Loucy (cell line): ENCODE results near the gene RNF169.
A peak's percentile ranks its signal among the peaks of the same experiment; 100 is the strongest.
"Not testable (repeated sequence)": the region's sequence is repeated elsewhere in the genome, so short reads cannot be mapped to it uniquely, and the experiment has no call there.

ENCODE experiments used
- H2AFZ ChIP-seq: fragments of 200-600 bp; sonication (generic); 2 replicates; pipeline ENCODE4 v1.6.0; 2016; ENCODE audit warnings: antibody characterized with exemption, mild to moderate bottlenecking, low read length, moderate library complexity
- H3F3A ChIP-seq: fragments of 200-600 bp; 2 replicates; pipeline ENCODE4 v1.6.0; 2016; ENCODE audit warnings: antibody characterized with exemption, low read depth, mild to moderate bottlenecking
- H3K27me3 ChIP-seq: fragments of 200-600 bp; sonication (generic); 2 replicates; pipeline ENCODE4 v1.6.1; 2014; ENCODE audit warnings: low read length, mild to moderate bottlenecking; ENCODE audit not compliant: insufficient read depth, poor library complexity, severe bottlenecking
- H3K36me3 ChIP-seq: fragments of 200-600 bp; sonication (generic); 2 replicates; pipeline ENCODE4 v1.6.1; 2016; ENCODE audit warnings: low read length; ENCODE audit not compliant: insufficient read depth
- H3K4me1 ChIP-seq: fragments of 200-600 bp; sonication (generic); 2 replicates; pipeline ENCODE4 v1.5.1; 2014; ENCODE audit warnings: low read length, mild to moderate bottlenecking; ENCODE audit not compliant: insufficient read depth, poor library complexity, severe bottlenecking
- H3K4me2 ChIP-seq: fragments of 200-600 bp; sonication (generic); 2 replicates; pipeline ENCODE4 v1.6.0; 2014; ENCODE audit warnings: antibody characterized with exemption, low read length, low read depth, mild to moderate bottlenecking; ENCODE audit not compliant: poor library complexity, severe bottlenecking
- H3K4me3 ChIP-seq: fragments of 200-600 bp; sonication (generic); 2 replicates; pipeline ENCODE4 v1.5.1; 2014; ENCODE audit warnings: low read length, mild to moderate bottlenecking, mixed read lengths; ENCODE audit not compliant: poor library complexity, severe bottlenecking
- H3K79me2 ChIP-seq: fragments of 200-600 bp; sonication (generic); 2 replicates; pipeline ENCODE4 v1.6.1; 2014; ENCODE audit warnings: low read length; ENCODE audit not compliant: insufficient read depth
- H3K9ac ChIP-seq: fragments of 200-600 bp; sonication (generic); 2 replicates; pipeline ENCODE4 v1.6.0; 2014; ENCODE audit warnings: mild to moderate bottlenecking, low read depth, low read length, moderate library complexity; ENCODE audit not compliant: poor library complexity, severe bottlenecking
- H3K9me2 ChIP-seq: fragments of 200-600 bp; sonication (generic); replicated peaks from 2 replicates; pipeline ENCODE4 v1.6.1; 2016; ENCODE audit warnings: low read depth, low read length, mixed read lengths
- H3K9me3 ChIP-seq: fragments of 200-600 bp; sonication (generic); 2 replicates; pipeline ENCODE4 v1.6.1; 2014; ENCODE audit warnings: mild to moderate bottlenecking, antibody characterized with exemption, low read length, low read depth; ENCODE audit not compliant: insufficient read depth
- H4K20me1 ChIP-seq: fragments of 200-600 bp; sonication (generic); 2 replicates; pipeline ENCODE4 v1.6.0; 2014; ENCODE audit warnings: antibody characterized with exemption, low read length, mild to moderate bottlenecking; ENCODE audit not compliant: insufficient read depth, poor library complexity, severe bottlenecking
- CTCF ChIP-seq: fragments of 200-600 bp; sonication (generic); conservative IDR thresholded peaks from 2 replicates; pipeline ENCODE4 v1.5.1; 2014; ENCODE audit warnings: mild to moderate bottlenecking, antibody characterized with exemption, low read length
- EZH2phosphoT487 ChIP-seq: fragments of 200-600 bp; IDR thresholded peaks from 2 replicates; pipeline ENCODE4 v1.6.1; 2018; ENCODE audit warnings: antibody characterized with exemption, mild to moderate bottlenecking, moderate library complexity, borderline replicate concordance

The RNF169 gene

DNA sequence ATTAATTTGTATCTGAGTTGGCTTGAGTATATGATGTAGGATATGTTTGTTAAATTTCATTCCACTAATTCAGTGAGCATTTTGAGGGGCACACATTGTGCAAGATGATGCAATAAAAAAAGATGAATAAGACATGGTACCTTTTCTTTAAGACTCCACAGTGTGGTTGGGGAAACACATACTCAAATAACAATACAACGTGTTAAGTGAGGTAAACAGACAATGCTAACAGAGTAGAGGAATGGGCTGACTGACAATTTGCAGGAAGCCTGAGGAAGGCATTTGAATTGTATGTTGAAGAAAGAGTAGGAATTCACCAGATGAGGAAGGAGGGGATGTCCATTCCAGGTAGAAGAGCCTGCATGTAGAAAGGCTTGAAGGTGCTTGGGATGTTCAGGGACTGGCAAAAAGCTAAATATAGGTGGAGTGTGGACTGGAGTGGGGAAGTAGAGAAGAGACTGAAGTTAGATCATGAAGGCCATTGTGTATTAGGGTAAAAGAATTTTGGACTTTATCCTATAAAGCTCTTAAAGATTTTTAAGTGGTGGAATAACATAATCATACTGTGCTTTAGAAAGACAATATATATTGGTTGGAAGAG lies 6.8 kb downstream of the RNF169 start:
- no peaks in the 10 kb centered on the region for H3K36me3 ChIP-seq
- H3K79me2 ChIP-seq: peaks cover 60% of the 10 kb centered on the region

GRCh38 chr11:74756571-74756970 lies 7.9 kb downstream of the RNF169 start:
- no peak overlapping the region for H3K4me3 ChIP-seq
- no peaks in the 10 kb centered on the region for H3K36me3 ChIP-seq
- H3K4me1 ChIP-seq: peaks cover 26% of the 10 kb centered on the region
- H3K9me2 ChIP-seq: no peaks in the 10 kb centered on the region
- H3K4me2 ChIP-seq: no peak overlapping the region
- peaks cover 49% of the 10 kb centered on the region for H3K79me2 ChIP-seq
- TF ChIP-seq CTCF (no peak), EZH2phosphoT487 (no peak)
- no peaks in the 10 kb centered on the region for H3F3A ChIP-seq
- no peaks in the 10 kb centered on the region for H3K27me3 ChIP-seq
- no peaks in the 10 kb centered on the region for H3K9me3 ChIP-seq
- H3K9ac ChIP-seq: no peak overlapping the region
- H4K20me1 ChIP-seq: peaks cover 13% of the 10 kb centered on the region
- no peak overlapping the region for H2AFZ ChIP-seq

More for the DNA sequence above, 6.8 kb downstream of the RNF169 start:
- no peak overlapping the region for H2AFZ ChIP-seq
- no peaks in the 10 kb centered on the region for H3K9me2 ChIP-seq
- peaks cover 21% of the 10 kb centered on the region for H4K20me1 ChIP-seq
- no peaks in the 10 kb centered on the region for H3K9me3 ChIP-seq
- H3K27me3 ChIP-seq: no peaks in the 10 kb centered on the region
- peak overlapping the region; percentile 49 for H3K4me2 ChIP-seq
- peaks cover 33% of the 10 kb centered on the region for H3K4me1 ChIP-seq
- no peak for TF ChIP-seq CTCF
- no peak overlapping the region for H3K9ac ChIP-seq
- H3K4me3 ChIP-seq: peak overlapping the region; percentile 16
- no peaks in the 10 kb centered on the region for H3F3A ChIP-seq

DNA sequence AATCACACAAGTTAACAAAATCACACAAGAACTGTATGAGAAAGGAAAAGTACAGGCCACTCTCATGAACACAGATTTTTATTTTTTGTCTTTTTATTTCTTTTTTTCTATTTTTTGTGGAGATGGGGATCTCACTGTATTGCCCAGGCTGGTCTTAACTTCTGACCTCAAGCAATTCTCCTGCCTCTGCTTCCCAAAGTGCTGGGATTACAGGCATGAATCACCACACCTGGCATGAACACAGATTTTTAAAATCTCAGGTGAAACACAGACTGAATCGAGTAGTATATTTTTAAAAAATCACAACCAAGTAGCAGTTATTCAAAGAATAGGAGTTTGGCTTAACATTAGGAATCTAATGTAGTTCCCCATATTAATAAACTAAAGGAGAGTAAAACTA lies 18.3 kb downstream of the RNF169 start:
- no peak overlapping the region for H3K9ac ChIP-seq
- no peak overlapping the region for H3K4me3 ChIP-seq
- no peak overlapping the region for H3K4me2 ChIP-seq
- peaks cover 3% of the 10 kb centered on the region for H3K4me1 ChIP-seq
- H3K9me2 ChIP-seq: no peaks in the 10 kb centered on the region
- H4K20me1 ChIP-seq: peaks cover 15% of the 10 kb centered on the region
- H3K27me3 ChIP-seq: no peaks in the 10 kb centered on the region
- no peaks in the 10 kb centered on the region for H3K36me3 ChIP-seq
- TF ChIP-seq CTCF (no peak), EZH2phosphoT487 (no peak)
- H2AFZ ChIP-seq: no peak overlapping the region
- H3F3A ChIP-seq: no peaks in the 10 kb centered on the region
- no peaks in the 10 kb centered on the region for H3K9me3 ChIP-seq
- peaks cover 67% of the 10 kb centered on the region for H3K79me2 ChIP-seq

- not testable (repeated sequence) for H3F3A ChIP-seq, H3K36me3 ChIP-seq, H3K4me1 ChIP-seq, H3K9me3 ChIP-seq, H3K4me3 ChIP-seq, H3K4me2 ChIP-seq, H2AFZ ChIP-seq, H3K9me2 ChIP-seq, H3K9ac ChIP-seq, H3K27me3 ChIP-seq
- Histone ChIP-seq H4K20me1 (peaks cover 19% of the 10 kb centered on the region), H3K79me2 (peaks cover 72% of the 10 kb centered on the region)
Observed at GRCh38 chr11:74768172-74768651, 19.6 kb downstream of the RNF169 start.
